Keratinocyte (primary cell): Measurements from ENCODE around the gene NAALADL2.

Experiments used
- CTCF ChIP-seq, 3 experiments: IDR thresholded peaks in 1 of 3; conservative IDR thresholded peaks in 1 of 3; optimal IDR thresholded peaks in 1 of 3; 2 replicates in 2 of 3; 3 replicates in 1 of 3; pipeline versions ENCODE3 to v1.5.1; 2011; ENCODE audit warnings: low read length in 3 of 3, mild to moderate bottlenecking in 3 of 3, moderate library complexity in 2 of 3, control low read depth in 1 of 3, inconsistent platforms in 1 of 3; ENCODE audit not compliant: insufficient read depth in 2 of 3; ENCODE audit errors: extremely low read depth in 1 of 3
- EZH2 ChIP-seq: IDR thresholded peaks from one replicate; pipeline ENCODE4 v1.6.1; 2012; ENCODE audit warnings: inconsistent platforms, mild to moderate bottlenecking, low read length, moderate library complexity

- TF ChIP-seq CTCF (optimal IDR thresholded peaks at IDR 0.05 in 1 of 3, IDR thresholded peaks at IDR 0.05 in 1 of 3, conservative IDR thresholded peaks at IDR 0.05 in 1 of 3; ENCODE audit: extremely low read depth in 1 of 3, insufficient read depth in 2 of 3, low read length in 3 of 3) (no peak), EZH2 (no peak)
Measured at GRCh38 chr3:175837962-175838361, 978.8 kb downstream of the NAALADL2 start.
